Endothelial cell of umbilical vein (primary cell): ENCODE data around the gene ABCC10. TPM values are rescaled to one million over a fixed set of nuclear protein-coding genes. Genes with fewer than 3 reads are reported as not detected.

Experiments used
- BruUV-seq: library from RNA; stranded (reverse); fragments of 400-500 nt; replicated peaks from 2 replicates; lab custom pipeline; 2021; lab: Mats Ljungman, UMichigan
- CTCF ChIA-PET: fragments of 300-600, 350-600 bp; sonication (Branson Sonifier 250); formaldehyde crosslinking; loops from one replicate; lab custom pipeline; 2021; ENCODE audit warnings: antibody characterized with exemption, inconsistent platforms; lab: Charles Lee
- POLR2A ChIA-PET: fragments of 300-600, 350-600 bp; sonication (Branson Sonifier 250); formaldehyde crosslinking; loops from one replicate; lab custom pipeline; 2021; ENCODE audit warnings: antibody characterized with exemption, inconsistent platforms; lab: Charles Lee
- DNase-seq: peaks from one replicate; pipeline ENCODE4 v3.0.0-alpha.2; 2011; ENCODE audit warnings: low read depth, low spot score
- FAIRE-seq: peaks from 2 replicates; lab custom pipeline; 2011; peaks lifted over from hg19 to GRCh38; lab: Jason Lieb, UNC
- H2AFZ ChIP-seq: 2 replicates; pipeline ENCODE4 v1.6.0; 2012; ENCODE audit warnings: low read depth, low read length, control low read depth, inconsistent platforms
- H3K27ac ChIP-seq: 2 replicates; pipeline ENCODE4 v1.5.1; 2011; ENCODE audit warnings: low read depth, mild to moderate bottlenecking, control low read depth, low read length, moderate library complexity; ENCODE audit not compliant: insufficient read depth
- H3K27me3 ChIP-seq, 2 experiments: 2 replicates each; pipeline versions ENCODE4 v1.6.0 to v1.6.1; 2011; ENCODE audit warnings: low read length in 2 of 2, mixed read lengths in 1 of 2; ENCODE audit not compliant: control insufficient read depth in 2 of 2, insufficient read depth in 2 of 2
- H3K36me3 ChIP-seq, 2 experiments: 2 replicates in 1 of 2; 3 replicates in 1 of 2; pipeline ENCODE4 v1.5.1; 2011; ENCODE audit warnings: low read length in 2 of 2, mild to moderate bottlenecking in 1 of 2, moderate library complexity in 1 of 2; ENCODE audit not compliant: control insufficient read depth in 2 of 2, insufficient read depth in 2 of 2; ENCODE audit errors: extremely low read depth in 1 of 2
- H3K4me1 ChIP-seq: 3 replicates; pipeline ENCODE4 v1.5.1; 2011; ENCODE audit warnings: mild to moderate bottlenecking, low read length; ENCODE audit not compliant: control insufficient read depth, insufficient read depth; ENCODE audit errors: extremely low read depth
- H3K4me2 ChIP-seq: 2 replicates; pipeline ENCODE4 v1.6.1; 2011; ENCODE audit warnings: low read length, control low read depth, mixed read lengths; ENCODE audit not compliant: insufficient read depth
- H3K4me3 ChIP-seq, 3 experiments: fragments of 200-600 bp in 1 of 3; sonication (generic), shearing (Covaris generic) in 1 of 3; replicated peaks in 1 of 3; 2 replicates each; pipeline ENCODE4 v1.5.1; 2011 to 2016; ENCODE audit warnings: control low read depth in 3 of 3, low read length in 3 of 3, mild to moderate bottlenecking in 2 of 3, inconsistent platforms in 1 of 3, low read depth in 1 of 3, moderate library complexity in 1 of 3; ENCODE audit not compliant: insufficient read depth in 1 of 3
- H3K79me2 ChIP-seq: 2 replicates; pipeline ENCODE4 v1.6.0; 2012; ENCODE audit warnings: low read length, inconsistent platforms; ENCODE audit not compliant: control insufficient read depth, insufficient read depth
- H3K9ac ChIP-seq: replicated peaks from 2 replicates; pipeline ENCODE3; 2011; ENCODE audit warnings: low read length, control low read depth; ENCODE audit not compliant: insufficient read depth; ENCODE audit errors: extremely low read depth
- H3K9me1 ChIP-seq: replicated peaks from 3 replicates; pipeline ENCODE4 v1.6.0; 2011; ENCODE audit warnings: mild to moderate bottlenecking, low read length; ENCODE audit not compliant: control insufficient read depth, insufficient read depth; ENCODE audit errors: extremely low read depth
- H3K9me3 ChIP-seq: replicated peaks from 2 replicates; pipeline ENCODE4 v1.5.1; 2012; ENCODE audit warnings: low read length, inconsistent platforms; ENCODE audit not compliant: control insufficient read depth, insufficient read depth
- H4K20me1 ChIP-seq: replicated peaks from 2 replicates; pipeline ENCODE3; 2011; ENCODE audit warnings: mild to moderate bottlenecking, low read length; ENCODE audit not compliant: control insufficient read depth, insufficient read depth; ENCODE audit errors: extremely low read depth
- EZH2 ChIP-seq: IDR thresholded peaks from 2 replicates; pipeline ENCODE4 v1.6.1; 2012; ENCODE audit warnings: borderline replicate concordance, low read depth, mild to moderate bottlenecking, moderate library complexity, low read length, inconsistent platforms; ENCODE audit not compliant: severe bottlenecking
- FOS ChIP-seq: IDR thresholded peaks from 2 replicates; pipeline ENCODE4 v1.6.1; 2011; ENCODE audit warnings: mild to moderate bottlenecking, low read length, moderate library complexity, borderline replicate concordance; ENCODE audit not compliant: insufficient read depth
- GATA2 ChIP-seq: IDR thresholded peaks from 2 replicates; pipeline ENCODE4 v1.7.0; 2011; ENCODE audit warnings: low read depth, mild to moderate bottlenecking, moderate library complexity, mixed read lengths, low read length; ENCODE audit not compliant: insufficient read length, insufficient read depth
- JUN ChIP-seq: IDR thresholded peaks from 2 replicates; pipeline ENCODE4 v1.6.1; 2011; ENCODE audit warnings: borderline replicate concordance, low read depth; ENCODE audit not compliant: insufficient read length, insufficient read depth
- MYC ChIP-seq: IDR thresholded peaks from one replicate; pipeline ENCODE4 v1.6.1; 2011; ENCODE audit warnings: mild to moderate bottlenecking, low read depth, low read length
- POLR2A ChIP-seq: IDR thresholded peaks from 2 replicates; pipeline ENCODE4 v1.6.1; 2012; ENCODE audit warnings: low read depth, mild to moderate bottlenecking, control low read depth, low read length
- POLR2AphosphoS5 ChIP-seq: IDR thresholded peaks from 2 replicates; pipeline ENCODE4 v1.6.1; 2012; ENCODE audit warnings: low read depth, mild to moderate bottlenecking, control low read depth, low read length, moderate library complexity; ENCODE audit not compliant: insufficient read depth
- dilution Hi-C: fragments of 300-500 bp; cut with MboI; formaldehyde crosslinking; loops from one replicate; pipeline ENCODE4 v1.15.0; 2019; ENCODE audit warnings: low sequenced_read_pairs; ENCODE audit not compliant: extremely low pct_ligation_motif_present
- intact Hi-C: fragments of 100-400 bp; cut with micrococcal nuclease; formaldehyde crosslinking; loops from one replicate; pipeline ENCODE4 v1.10.0; 2022
- polyA plus RNA-seq, 4 experiments: library from polyadenylated mRNA; depleted of rRNA in 3 of 4; stranded (reverse) in 3 of 4; unstranded in 1 of 4; fragments of >200 nt; gene quantifications; 2 replicates each; pipeline versions ENCODE4 v1.2.1 to v1.2.3, GENCODE V29; 2011 to 2012; ENCODE audit warnings: missing spikeins in 1 of 4
- total RNA-seq: library from RNA; stranded (reverse); gene quantifications from 2 replicates; pipeline ENCODE4 v1.2.3, GENCODE V29; 2021
- TF ChIP-seq, protein P1 (sequence below), 2 donors: IDR thresholded peaks; 1 replicate in 1 of 2; 2 replicates in 1 of 2; pipeline ENCODE4 v1.5.1; 2011; ENCODE audit warnings: low read length in 2 of 2, mild to moderate bottlenecking in 2 of 2, moderate library complexity in 2 of 2, control low read depth in 1 of 2, inconsistent platforms in 1 of 2, low read depth in 1 of 2; ENCODE audit not compliant: insufficient read depth in 1 of 2; ENCODE audit errors: extremely low read depth in 1 of 2
- TF ChIP-seq, protein P2 (sequence below): IDR thresholded peaks from 2 replicates; pipeline ENCODE4 v1.6.1; 2011; ENCODE audit not compliant: insufficient read depth, insufficient read length

The ABCC10 gene
- total and polyA plus RNA-seq, 2 donors (not counting 3 experiments of a cell fraction or from before 2014, with no cell fraction given): 29.2 to 37.9 TPM

DNA sequence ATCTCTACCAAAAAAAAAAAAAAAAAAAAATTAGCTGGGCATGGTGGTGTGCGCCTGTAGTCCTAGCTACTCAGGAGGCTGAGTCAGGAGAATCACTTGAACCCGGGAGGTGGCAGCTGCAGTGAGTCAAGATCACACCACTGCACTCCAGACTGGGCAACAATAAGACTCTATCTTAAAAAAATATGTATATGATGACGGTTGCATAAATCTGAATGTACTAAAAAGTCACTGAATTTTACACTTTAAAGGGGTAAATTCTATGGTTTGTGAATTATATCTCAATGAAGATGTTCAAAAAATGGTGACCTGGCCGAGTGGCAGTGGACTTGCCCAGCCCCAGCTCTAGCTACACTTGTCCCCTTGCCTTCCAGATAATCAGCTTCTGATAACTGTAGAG is 10.4 kb upstream of the ABCC10 start:
- ChIA-PET CTCF (interaction anchor here (0.6 kb wide), 1 partner anchor 409 kb away, joined by 3 read pairs; no protein-coding TSS in a partner anchor), POLR2A (no interaction called here)
- BruUV-seq: no TSS peak

More for the DNA sequence above, 10.4 kb upstream of the ABCC10 start:
- DNase-seq (no peak), FAIRE-seq (no peak)
- H4K20me1 ChIP-seq: no peaks in the 10 kb centered on the region
- no peaks in the 10 kb centered on the region for H3K36me3 ChIP-seq
- no peaks in the 10 kb centered on the region for H3K9me1 ChIP-seq
- peaks cover 9 to 10% of the 10 kb centered on the region in 2 experiments for H3K27me3 ChIP-seq
- dilution Hi-C loops: no loop called here
- no peak overlapping the region for H2AFZ ChIP-seq
- H3K27ac ChIP-seq: no peak overlapping the region
- intact Hi-C loops: no loop called here
- no peaks in the 10 kb centered on the region for H3K4me1 ChIP-seq
- no peak overlapping the region for H3K4me3 ChIP-seq
- no peak overlapping the region for H3K9ac ChIP-seq
- TF ChIP-seq MYC: no peak
- TF ChIP-seq JUN: no peak
- TF ChIP-seq EZH2: no peak
- no peak for TF ChIP-seq POLR2A
- no peak for TF ChIP-seq POLR2AphosphoS5
- TF ChIP-seq, protein P1, sequence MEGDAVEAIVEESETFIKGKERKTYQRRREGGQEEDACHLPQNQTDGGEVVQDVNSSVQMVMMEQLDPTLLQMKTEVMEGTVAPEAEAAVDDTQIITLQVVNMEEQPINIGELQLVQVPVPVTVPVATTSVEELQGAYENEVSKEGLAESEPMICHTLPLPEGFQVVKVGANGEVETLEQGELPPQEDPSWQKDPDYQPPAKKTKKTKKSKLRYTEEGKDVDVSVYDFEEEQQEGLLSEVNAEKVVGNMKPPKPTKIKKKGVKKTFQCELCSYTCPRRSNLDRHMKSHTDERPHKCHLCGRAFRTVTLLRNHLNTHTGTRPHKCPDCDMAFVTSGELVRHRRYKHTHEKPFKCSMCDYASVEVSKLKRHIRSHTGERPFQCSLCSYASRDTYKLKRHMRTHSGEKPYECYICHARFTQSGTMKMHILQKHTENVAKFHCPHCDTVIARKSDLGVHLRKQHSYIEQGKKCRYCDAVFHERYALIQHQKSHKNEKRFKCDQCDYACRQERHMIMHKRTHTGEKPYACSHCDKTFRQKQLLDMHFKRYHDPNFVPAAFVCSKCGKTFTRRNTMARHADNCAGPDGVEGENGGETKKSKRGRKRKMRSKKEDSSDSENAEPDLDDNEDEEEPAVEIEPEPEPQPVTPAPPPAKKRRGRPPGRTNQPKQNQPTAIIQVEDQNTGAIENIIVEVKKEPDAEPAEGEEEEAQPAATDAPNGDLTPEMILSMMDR (IDR thresholded peaks at IDR 0.05; ENCODE audit: extremely low read depth in 1 of 2, insufficient read depth in 1 of 2, low read depth in 1 of 2, low read length in 2 of 2): no peak
- no peak for TF ChIP-seq GATA2
- no peak for TF ChIP-seq FOS
- TF ChIP-seq, protein P2, sequence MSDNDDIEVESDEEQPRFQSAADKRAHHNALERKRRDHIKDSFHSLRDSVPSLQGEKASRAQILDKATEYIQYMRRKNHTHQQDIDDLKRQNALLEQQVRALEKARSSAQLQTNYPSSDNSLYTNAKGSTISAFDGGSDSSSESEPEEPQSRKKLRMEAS: no peak
- H3K4me2 ChIP-seq: no peak overlapping the region
- H3K9me3 ChIP-seq: no peaks in the 10 kb centered on the region
- no peaks in the 10 kb centered on the region for H3K79me2 ChIP-seq
